SIG-M5 treated with dmso at 0.1 percent for 504 hours (cell line): ENCODE measurements around the gene PVALEF.

ENCODE experiments used
- DNase-seq: peaks from one replicate; lab custom pipeline; 2025; ENCODE audit not compliant: unreplicated experiment; lab: John Stamatoyannopoulos, UW

PVALEF gene

DNA sequence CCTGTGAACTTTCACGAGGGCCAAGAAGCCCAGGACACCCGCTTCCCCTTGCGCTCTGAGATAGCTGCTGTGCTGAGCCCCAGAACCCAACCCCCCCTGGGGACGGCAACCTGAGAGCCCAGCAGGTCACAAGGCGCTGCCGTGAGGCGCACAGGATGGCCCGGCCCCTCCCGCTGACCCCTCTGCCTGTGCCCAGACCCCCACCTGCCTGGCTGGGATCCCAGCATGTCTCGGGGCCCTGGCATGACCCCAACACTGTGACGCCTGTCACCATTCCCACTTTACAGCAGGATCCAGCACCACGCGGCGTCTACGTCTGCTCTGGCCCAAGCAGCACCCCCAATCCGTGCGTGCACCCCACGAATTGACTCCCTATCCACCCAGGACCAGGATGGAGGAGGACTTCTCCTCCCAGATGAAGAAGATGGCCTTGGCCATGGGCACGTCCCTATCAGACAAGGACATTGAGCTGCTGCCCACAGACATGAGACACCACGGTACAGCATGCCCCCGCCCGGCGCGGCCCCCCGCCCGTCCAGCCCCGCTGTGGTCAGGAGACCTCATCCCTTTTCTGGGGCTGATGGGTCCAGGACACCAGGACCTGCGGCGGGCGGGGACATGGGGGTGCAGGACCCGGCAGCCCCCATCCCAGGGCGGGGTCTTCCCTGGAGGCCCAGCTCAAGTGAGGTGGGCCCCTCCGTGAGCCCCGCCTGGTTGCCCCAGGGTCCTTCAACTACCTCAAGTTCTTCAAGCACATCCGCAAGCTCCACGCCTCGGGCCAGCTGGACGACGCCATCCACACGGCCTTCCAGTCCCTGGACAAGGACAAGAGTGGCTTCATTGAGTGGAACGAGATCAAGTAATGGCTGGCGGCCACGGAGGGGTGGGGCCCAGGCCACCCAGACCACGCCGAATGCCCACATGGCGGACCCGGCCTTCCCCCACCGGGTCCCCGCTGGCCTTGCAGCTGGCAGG is 15.8 kb downstream of the PVALEF start:
- no peak for DNase-seq

DNA sequence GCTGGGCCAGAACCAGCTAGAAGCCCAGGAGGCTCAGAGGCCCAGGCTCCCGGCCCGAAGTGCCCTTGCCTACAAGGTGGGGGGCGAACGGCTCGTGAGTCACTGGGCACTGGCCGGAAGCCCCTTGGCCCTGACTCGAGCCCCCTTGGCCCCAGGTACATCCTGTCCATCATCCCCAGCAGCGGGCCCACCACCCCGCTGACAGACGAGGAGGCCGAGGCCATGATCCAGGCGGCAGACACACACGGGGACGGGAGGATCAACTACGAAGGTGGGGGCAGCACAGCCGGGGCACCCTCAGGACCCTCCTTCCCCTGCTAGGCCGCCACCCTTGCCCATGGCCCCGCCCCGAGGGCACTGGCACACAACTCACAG is 16.5 kb downstream of the PVALEF start:
- DNase-seq: no peak

DNA sequence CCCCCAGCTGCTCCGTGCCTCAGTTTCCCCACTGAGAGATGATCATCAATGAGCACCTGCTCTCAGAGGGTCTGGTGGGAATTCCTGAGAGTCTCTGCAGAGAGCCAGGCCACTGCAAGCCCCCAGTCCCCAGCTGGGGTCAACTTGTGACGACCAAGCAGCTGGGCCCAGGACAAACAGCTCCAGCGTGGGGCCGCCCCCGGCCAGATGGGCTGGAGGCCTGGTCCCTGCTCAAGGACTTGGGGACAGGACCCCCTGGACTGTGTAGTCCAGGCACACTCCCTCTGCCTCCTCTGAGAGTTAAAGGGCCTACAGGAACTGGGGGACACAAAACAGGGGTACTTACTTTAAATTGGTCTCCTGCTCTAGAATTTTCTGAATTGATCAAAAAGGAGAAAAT is 17.3 kb downstream of the PVALEF start:
- no peak for DNase-seq

DNA sequence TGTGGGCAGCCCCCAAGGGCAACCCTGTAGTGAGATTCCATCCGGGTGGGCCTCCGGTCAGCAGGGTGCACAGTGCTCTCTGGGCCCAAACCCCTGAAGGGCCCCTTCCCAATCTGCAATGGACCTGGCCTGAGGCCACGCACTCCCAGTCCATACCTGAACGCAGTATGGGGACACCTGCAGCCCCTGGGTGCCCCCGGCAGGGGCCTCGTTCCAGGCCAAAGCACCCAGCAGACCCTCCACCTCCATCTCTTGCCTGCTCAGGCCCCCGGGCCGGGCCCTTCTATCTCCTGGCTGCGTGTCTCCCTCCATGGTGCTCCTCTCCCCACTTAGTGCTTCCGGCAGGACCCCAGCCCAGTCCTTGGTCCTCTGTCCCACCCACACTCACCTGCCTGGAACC is 18.0 kb downstream of the PVALEF start:
- no peak for DNase-seq

DNA sequence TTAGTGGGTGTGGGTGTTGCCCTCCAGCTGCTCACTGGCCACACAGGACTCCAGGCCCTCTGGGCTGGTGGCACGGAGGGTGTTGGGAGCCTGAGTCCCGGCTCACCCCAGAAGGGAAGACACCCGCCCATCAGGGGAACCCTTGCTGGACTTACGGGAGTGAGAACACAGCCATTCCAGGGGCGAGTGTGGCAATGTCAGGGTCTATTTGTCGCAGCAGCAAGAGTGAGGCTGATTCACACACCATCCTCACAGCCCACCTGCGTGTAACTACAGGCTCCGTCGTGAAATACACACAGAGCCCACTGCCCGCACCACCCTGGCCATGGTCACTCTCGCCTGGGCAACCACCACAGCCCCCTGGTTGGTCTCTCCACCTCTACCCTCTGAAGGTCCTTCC is 18.5 kb downstream of the PVALEF start:
- no peak for DNase-seq

DNA sequence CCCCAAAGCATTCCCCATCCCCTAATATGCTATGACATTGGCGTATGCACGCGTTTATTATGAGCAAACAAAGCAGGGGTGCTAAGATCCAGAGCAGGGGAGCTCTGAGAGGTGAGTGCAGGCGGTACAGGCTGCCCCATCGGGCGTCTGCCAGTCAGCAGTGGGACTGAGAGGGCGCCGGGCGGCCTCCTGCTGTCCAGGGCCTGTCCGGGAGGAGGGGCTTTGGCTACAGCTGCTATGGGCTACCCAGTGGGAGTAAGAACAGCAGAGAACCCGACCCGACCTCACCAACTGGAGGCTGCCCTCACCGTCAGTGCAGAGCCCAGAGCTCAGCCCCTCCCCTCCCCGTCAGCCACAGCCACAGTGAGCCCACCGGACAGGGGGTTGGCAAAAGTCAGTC is 19.2 kb downstream of the PVALEF start:
- no peak for DNase-seq

DNA sequence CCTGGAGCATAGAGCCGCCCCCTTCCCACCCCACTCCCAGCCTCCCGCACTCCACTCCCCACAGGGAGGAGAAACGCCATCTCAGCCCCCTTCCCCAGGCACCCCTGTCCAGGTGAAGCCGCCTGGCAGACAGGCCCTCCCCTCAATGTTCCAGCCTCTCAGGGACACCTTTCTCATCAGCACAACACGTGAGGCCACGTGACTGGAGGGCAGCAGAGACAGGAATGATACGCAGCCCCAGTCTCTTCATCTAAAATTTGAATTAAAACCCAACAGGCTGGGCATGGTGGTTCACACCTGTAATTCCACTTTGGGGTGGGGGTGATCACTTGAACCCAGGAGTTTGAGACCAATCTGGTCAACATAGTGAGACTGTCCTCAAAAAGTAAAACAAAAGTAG is 20.9 kb downstream of the PVALEF start:
- no peak for DNase-seq

DNA sequence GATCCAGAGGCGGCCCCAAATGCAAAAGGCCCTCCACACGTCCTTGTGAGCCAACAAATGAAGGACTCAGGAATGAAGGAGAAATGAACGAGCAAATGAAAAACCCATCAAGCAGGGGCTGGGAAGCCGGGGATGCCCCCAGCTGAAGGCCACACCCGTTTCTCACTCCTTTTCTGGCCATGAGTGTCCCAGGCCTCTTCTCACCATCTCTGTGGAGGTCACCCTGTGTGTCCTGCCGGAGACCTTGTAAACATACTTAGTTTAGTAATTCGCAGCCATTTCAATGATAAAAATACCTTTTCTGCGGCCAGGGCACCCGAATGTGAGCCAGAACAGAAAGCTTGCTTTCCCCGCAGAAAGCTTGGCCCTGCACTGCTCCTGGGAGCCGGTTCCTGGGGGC is 21.8 kb downstream of the PVALEF start:
- no peak for DNase-seq

DNA sequence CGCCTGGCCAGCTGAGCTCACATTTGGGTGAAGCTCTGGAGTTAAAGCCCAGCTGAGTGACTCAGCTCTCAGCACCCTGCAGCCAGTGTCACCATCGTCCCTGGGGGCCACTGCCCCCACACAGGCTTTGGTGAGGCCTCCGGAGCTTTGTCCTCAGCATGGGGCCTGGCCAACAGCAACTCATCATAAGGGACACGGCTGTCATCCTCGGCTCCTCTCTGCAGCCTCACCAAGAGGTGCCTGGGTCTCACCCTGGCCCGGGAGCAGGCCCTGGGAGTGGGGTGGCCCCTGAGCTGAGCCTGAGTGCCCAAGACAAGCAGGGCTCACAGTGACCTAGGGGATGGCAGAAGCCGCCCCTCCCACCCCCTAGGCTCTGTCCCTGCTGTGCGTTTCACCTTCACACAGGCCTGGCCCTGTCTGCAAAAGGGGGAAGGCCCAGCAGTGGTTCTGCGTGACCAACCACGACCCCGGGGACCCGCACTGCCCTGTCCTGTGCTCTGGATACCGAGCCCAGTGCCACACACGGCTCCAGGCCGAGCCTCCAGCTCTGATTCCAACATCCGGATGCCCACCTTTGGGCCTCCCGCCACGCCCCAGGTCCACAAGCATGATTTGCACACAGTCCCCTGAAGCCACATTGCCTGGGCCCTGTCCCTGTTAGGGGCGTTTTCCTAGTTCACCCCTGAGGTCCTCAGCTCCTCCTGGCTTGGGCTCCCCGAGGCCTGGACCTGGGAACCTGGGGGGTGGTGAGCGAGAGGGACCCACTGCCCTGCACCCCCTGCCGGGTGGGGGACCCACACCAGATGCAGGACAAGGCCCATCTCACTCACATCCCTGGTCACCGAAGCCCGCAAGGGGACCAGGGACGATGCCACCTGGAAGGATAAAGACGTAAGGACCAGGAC is 22.5 kb downstream of the PVALEF start:
- DNase-seq: no peak

DNA sequence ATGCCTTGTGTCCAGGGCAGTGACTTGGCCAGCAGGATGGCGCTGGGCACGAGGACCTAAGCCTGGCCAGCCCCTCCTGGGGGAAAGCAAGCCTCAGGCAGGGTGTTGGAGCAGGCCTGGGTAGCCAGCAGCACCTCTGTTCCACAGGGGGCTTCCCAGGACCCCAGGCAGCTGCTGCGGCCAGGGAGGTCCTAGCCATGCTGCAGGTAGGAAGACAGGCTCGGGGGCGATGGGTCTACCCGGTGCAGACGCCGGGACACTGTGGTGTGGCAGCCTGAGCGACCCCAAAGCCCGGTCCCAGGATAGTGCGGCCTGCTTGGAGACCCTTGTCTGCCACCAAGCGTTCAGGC is 23.2 kb downstream of the PVALEF start:
- no peak for DNase-seq

DNA sequence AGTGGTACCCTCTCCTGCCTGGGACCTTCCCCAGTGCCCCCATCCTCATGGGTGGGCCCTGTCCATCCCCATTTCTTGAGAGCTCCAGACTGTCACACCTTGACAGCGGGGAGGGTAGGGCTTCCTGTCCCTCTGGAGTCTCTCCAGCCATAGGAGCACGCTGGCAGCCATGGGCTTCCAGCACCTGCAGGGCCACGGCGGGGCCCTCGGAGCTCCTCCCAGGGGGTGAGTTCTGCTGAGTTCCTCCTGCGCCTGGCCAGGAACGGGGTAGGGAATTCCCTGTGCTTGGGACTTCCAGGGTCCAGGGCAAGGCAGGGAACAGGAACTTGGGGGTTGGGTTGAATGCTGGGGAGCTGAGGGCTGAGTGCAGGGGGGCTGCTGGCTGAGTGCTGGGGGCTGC is 23.7 kb downstream of the PVALEF start:
- no peak for DNase-seq

DNA sequence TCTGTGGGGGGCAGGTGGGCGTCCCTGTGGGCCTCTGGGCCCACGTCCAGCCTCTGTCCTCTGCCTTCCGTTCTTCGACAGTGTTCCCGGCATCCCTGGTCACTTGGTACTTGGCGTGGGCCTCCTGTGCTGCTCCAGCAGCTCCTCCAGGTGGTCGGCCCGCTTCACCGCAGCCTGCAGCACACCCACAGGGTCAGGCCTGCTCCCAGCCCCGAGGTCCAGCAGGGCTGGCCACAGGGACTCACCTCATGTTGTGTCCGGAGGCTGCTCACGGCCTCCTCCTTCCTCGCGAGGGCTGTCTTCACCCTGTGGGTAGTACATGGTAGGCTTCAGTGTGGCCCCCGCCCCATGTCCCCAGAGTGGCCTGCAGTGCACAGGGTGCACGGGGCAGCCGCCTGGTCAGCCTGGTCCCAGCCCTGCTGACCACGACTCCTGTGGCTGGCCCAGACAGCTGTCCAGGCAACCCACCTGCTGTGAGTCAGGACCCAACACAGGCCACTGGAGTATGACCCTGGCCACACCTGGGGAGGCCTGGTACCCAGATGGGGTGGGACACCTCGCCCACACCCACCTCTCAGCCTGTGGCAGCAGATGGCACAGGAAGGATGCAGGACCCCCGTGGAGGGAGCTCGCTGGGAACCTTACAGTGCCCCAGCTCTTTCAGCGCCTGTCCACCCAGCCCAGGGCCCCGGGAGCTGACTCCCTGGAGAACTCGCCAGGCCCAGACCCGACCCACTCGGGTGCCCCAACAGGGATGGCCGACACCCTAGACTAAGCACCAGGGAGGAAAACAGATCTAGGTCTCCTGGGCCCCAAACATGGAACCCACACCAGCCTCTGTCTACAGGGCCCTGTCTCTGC is 24.6 kb downstream of the PVALEF start:
- DNase-seq: no peak

DNA sequence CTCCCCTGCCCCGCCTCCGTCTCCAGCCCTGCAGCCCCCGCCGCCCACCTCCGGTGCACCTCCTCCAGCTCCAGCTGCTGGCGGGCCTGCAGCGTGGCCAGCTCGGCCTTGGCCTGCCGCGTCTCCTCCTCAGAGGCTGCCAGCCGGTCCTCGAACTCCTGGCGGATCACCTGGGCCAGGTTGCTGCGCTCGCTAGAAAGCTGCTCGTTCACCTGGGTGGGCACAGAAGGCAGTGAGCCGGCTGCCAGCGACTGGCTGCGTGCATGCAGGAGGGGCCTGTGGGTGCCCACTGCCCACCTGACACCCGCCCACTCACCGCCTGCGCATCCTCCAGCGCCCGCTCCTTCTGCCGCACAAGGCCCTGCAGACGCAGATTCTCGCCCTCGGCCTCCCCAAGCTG is 25.3 kb downstream of the PVALEF start:
- DNase-seq: no peak

DNA sequence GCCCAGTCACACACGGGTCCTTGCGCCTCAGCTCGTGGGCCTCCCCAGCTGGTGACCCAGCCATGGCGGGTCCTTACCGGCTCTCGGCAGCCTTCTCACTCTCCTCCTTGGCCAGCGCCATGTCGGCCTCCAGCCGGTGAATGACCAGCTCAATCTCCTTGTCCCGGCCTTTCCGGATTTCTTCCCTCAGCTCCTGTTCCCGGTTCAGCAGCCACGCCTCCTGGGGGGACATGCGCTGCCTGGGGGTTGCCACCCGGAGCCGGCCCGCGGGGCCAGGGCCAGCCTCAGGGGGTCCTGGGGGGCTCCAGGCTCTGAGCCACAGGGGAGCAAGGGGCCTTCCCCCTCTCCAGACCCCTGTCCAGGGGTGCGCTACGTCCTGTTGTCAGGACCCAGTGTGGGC is 25.8 kb downstream of the PVALEF start:
- no peak for DNase-seq

DNA sequence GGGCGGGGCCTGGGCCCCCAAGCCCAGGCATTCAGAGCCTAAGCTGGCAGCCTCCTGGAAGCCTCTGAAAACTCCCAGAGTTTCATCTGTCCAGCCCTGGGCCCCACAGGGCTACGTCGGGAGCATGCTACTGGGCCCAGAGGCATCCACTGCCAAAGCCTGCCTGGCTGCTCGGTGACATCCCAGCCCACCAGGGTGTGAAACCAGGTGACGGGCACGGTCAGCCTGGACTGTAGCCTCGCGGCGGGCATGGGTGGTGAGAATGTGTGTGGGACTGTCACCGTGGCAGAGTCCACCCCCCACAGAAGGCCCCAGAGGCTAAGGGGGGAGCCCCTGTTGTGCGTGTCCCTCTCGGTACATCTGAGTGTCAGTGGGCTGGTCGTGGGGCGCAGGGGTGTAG is 26.3 kb downstream of the PVALEF start:
- no peak for DNase-seq

DNA sequence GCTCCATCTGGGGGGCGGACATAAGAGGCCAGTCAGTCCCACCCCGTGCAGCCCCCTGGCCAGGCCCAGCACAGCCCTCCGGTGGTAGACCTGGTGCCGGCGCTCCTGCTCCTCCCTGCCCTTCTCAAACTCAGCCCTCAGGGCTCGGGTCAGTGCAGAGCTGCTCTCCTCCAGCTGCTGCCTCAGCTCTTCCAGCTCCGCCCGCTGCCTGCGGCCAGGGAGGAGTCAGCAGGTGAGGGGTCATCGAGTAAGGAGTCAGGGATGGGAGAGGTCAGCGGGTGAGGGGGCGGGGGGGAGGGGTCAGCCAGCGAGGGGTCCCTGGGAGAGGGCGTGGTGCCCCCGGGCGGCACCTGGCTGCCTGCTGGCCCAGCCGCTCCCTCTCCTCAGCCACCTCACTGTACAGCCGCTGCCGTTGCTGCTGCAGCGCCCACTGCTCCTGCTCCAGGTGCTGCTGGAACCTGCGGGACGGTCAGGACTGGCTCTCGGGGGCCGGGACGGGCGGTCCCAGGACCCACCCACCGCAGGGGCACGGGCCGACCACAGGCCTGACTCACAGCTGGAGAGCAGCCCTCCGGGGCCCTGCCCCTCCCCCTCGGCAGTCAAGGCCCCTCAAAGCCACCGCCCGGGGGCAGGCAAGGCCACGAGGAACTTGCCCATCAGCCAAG is 27.2 kb downstream of the PVALEF start:
- no peak for DNase-seq

DNA sequence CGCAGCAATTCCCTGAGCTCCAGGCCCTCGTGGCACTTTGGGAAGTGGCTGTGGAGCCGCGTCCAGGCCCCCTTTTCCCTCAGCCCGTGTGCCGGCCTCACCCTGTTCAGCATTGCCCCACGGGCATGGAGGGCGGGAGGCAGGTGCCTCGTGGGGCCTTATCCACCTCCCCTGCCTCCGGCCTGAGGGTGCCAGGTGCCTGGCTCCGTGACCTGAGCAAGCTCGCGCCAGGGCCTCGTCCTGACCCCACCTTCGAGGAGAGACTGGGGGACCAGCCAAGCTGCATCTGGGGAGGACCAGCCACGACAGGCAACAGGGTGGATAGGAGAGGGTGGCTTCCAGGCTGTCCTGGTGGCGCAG is 27.7 kb downstream of the PVALEF start:
- DNase-seq: no peak

DNA sequence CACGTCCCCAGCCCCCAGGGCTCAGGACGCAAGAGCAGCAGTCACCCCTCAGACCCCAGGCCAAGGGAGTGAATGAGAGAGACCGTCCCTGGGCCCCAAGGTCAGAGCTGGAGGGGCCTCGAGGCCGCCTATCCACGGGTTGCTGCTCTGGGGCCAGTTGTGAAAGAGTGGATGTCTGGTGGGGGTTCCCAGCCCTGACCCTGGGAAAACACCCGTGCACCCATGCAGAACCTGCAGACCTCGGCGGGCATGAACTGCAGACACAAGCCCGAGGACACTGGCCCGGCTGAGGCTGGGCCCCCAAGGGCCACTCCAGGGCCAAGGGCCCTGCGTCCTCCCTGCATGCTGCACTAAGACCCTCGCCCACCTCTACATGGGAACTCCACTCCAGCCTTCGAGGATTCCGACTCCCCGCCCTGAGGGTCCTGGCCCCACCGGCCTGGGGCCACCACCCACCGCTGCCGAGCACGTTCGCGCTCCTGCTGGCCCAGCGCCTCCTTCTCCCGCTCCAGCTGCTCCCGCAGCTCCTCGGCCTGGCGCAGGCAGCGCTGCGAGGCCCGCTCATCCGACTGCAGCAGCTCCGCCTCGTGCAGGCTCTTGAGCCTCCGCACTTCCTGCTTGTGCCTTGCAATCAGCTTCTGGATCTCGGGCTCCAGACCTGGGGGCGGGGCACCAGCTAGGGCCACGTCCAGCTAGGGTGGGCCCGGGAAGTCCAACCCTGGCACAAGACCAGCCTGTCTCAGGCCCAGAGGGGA is 28.3 kb downstream of the PVALEF start:
- DNase-seq: no peak

DNA sequence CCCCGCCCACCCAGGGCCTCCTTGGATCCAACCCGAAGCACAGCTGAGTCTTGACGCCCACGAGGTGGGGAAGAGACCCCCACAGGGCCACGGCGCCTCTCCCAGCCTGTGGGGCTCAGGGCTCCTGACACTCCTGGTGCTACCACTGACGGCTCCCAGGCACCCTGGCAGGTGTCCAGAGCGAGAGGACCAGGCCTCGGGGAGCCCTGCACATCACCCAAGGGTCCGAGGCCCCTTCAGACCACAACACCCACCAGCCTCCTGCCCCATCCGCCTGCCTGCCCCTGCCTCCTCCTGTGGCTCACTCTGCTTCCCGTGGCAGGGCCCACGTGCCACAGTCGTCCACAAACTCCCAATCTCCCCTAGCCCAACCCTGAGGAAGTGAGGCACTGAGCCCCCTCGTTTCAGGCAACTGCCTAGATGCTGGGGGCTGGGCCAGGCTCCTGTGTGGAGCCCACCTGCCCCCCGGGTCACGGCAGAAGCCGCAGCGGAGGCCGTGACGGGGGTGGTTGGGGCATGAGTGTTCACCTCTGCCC is 29.0 kb downstream of the PVALEF start:
- no peak for DNase-seq
